Colonic mucosa (tissue), 4 donors: ENCODE measurements around the gene ADD1. TPM values are rescaled to one million over a fixed set of nuclear protein-coding genes. Genes with fewer than 3 reads are reported as not detected.

ENCODE experiments used
- DNase-seq: peaks from one replicate; pipeline ENCODE4 v3.0.0-alpha.2; 2020
- H3K27ac ChIP-seq: fragments of 200-600 bp; one replicate; pipeline ENCODE4 v1.8.0; 2021
- H3K27me3 ChIP-seq: fragments of 200-600 bp; one replicate; pipeline ENCODE4 v1.8.0; 2021
- H3K36me3 ChIP-seq: fragments of 200-600 bp; one replicate; pipeline ENCODE4 v1.8.0; 2021
- H3K4me1 ChIP-seq: fragments of 200-600 bp; one replicate; pipeline ENCODE4 v1.8.0; 2021; ENCODE audit warnings: mild to moderate bottlenecking
- H3K4me3 ChIP-seq: fragments of 200-600 bp; one replicate; pipeline ENCODE4 v1.8.0; 2021
- H3K9ac ChIP-seq, 2 donors: one replicate each; pipeline ENCODE4 v1.7.0; 2013; ENCODE audit warnings: control low read depth in 2 of 2, low read depth in 2 of 2, low read length in 2 of 2
- H3K9me3 ChIP-seq: fragments of 200-600 bp; one replicate; pipeline ENCODE4 v1.8.0; 2021
- intact Hi-C: fragments of 100-400 bp; cut with DNase I; formaldehyde crosslinking; loops from one replicate; pipeline ENCODE4 v1.14.1; 2022
- total RNA-seq, 2 donors: library from RNA; stranded (reverse); fragmentation: NEBNext Ultra II Directional in 1 of 2; extraction: Animal tissue kit (Norgen Biotek cat#: 25700) in 1 of 2; gene quantifications; one replicate each; pipeline ENCODE4 v1.2.1, GENCODE V29; 2021
- TF ChIP-seq, protein P1 (sequence below): fragments of 200-600 bp; IDR thresholded peaks from one replicate; pipeline ENCODE4 v1.8.0; 2022; ENCODE audit warnings: antibody characterized with exemption, mild to moderate bottlenecking
- donor health status: healthy.
- donor health status: DM: no; HTN: no; CAD: no.
- donor health status: DM: no; HTN: no; CAD: no.

The ADD1 gene
- total RNA-seq, 2 donors from 2014 or later = 223 to 233 TPM

GRCh38 chr4:2927016-2927695 lies 83.5 kb downstream of the ADD1 start:
- intact Hi-C loops = no loop called here
- H3K9me3 ChIP-seq = no peaks in the 10 kb centered on the region
- TF ChIP-seq, protein P1, sequence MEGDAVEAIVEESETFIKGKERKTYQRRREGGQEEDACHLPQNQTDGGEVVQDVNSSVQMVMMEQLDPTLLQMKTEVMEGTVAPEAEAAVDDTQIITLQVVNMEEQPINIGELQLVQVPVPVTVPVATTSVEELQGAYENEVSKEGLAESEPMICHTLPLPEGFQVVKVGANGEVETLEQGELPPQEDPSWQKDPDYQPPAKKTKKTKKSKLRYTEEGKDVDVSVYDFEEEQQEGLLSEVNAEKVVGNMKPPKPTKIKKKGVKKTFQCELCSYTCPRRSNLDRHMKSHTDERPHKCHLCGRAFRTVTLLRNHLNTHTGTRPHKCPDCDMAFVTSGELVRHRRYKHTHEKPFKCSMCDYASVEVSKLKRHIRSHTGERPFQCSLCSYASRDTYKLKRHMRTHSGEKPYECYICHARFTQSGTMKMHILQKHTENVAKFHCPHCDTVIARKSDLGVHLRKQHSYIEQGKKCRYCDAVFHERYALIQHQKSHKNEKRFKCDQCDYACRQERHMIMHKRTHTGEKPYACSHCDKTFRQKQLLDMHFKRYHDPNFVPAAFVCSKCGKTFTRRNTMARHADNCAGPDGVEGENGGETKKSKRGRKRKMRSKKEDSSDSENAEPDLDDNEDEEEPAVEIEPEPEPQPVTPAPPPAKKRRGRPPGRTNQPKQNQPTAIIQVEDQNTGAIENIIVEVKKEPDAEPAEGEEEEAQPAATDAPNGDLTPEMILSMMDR = no peak
- no peak for DNase-seq
- no peak overlapping the region for H3K9ac ChIP-seq
- H3K4me3 ChIP-seq = no peak overlapping the region
- peaks cover 13% of the 10 kb centered on the region for H3K36me3 ChIP-seq
- peaks cover 8% of the 10 kb centered on the region for H3K4me1 ChIP-seq
- H3K27ac ChIP-seq = no peak overlapping the region
- no peaks in the 10 kb centered on the region for H3K27me3 ChIP-seq

GRCh38 chr4:2927696-2928075 lies 84.0 kb downstream of the ADD1 start:
- TF ChIP-seq, protein P1 = no peak
- no peak overlapping the region for H3K27ac ChIP-seq
- no peak for DNase-seq
- H3K9me3 ChIP-seq = no peaks in the 10 kb centered on the region
- peaks cover 8% of the 10 kb centered on the region for H3K4me1 ChIP-seq
- H3K4me3 ChIP-seq = no peak overlapping the region
- peaks cover 13% of the 10 kb centered on the region for H3K36me3 ChIP-seq
- no peak overlapping the region for H3K9ac ChIP-seq
- H3K27me3 ChIP-seq = no peaks in the 10 kb centered on the region
- intact Hi-C loops = no loop called here

GRCh38 chr4:2928242-2929176 lies 84.9 kb downstream of the ADD1 start:
- Histone ChIP-seq H3K4me3 (no peak overlapping the region), H3K4me1 (peaks cover 13% of the 10 kb centered on the region), H3K9me3 (no peaks in the 10 kb centered on the region), H3K9ac (no peak overlapping the region), H3K27me3 (no peaks in the 10 kb centered on the region), H3K36me3 (peaks cover 13% of the 10 kb centered on the region), H3K27ac (no peak overlapping the region)
- TF ChIP-seq, protein P1 = no peak
- intact Hi-C loops = no loop called here
- DNase-seq = no peak

- DNase-seq = no peak
- H3K36me3 ChIP-seq = peaks cover 13% of the 10 kb centered on the region
- H3K9me3 ChIP-seq = no peaks in the 10 kb centered on the region
- H3K9ac ChIP-seq = no peak overlapping the region
- TF ChIP-seq, protein P1 = no peak
- intact Hi-C loops = no loop called here
- no peaks in the 10 kb centered on the region for H3K27me3 ChIP-seq
- H3K27ac ChIP-seq = no peak overlapping the region
- H3K4me1 ChIP-seq = peaks cover 17% of the 10 kb centered on the region
- H3K4me3 ChIP-seq = no peak overlapping the region
Measured at GRCh38 chr4:2929469-2929868, 85.8 kb downstream of the ADD1 start.

GRCh38 chr4:2930135-2930757 lies 86.6 kb downstream of the ADD1 start:
- peaks cover 17% of the 10 kb centered on the region for H3K4me1 ChIP-seq
- H3K9me3 ChIP-seq = no peaks in the 10 kb centered on the region
- no peak overlapping the region for H3K4me3 ChIP-seq
- peak overlapping the region in 1 of 2 donors; percentile 9 for H3K9ac ChIP-seq
- intact Hi-C loops = loop anchor here (5.0 to 10.0 kb wide), 2 partner anchors 85 to 168 kb away; partner anchors contain the start of gene ADD1
- H3K27me3 ChIP-seq = no peaks in the 10 kb centered on the region
- no peak for DNase-seq
- peaks cover 13% of the 10 kb centered on the region for H3K36me3 ChIP-seq
- no peak overlapping the region for H3K27ac ChIP-seq
- TF ChIP-seq, protein P1 = no peak
